Sigmoid colon (tissue), 7 donors: ENCODE results near the gene CCDC122. TPM values are rescaled to one million over a fixed set of nuclear protein-coding genes. Genes with fewer than 3 reads are reported as not detected.

Source experiments
- DNase-seq: peaks from one replicate; pipeline ENCODE4 v3.0.0-alpha.2; 2019
- H3K27ac ChIP-seq, 4 donors: fragments of 200-600 bp; sonication (generic); one replicate each; pipeline ENCODE4 v1.5.1; 2016 to 2019; ENCODE audit warnings: mild to moderate bottlenecking in 1 of 4
- H3K27me3 ChIP-seq, 3 donors: fragments of 200-600 bp; sonication (generic); one replicate each; pipeline ENCODE4 v1.5.1; 2019; ENCODE audit warnings: mild to moderate bottlenecking in 1 of 3
- H3K36me3 ChIP-seq, 4 donors: fragments of 200-600 bp; sonication (generic); one replicate each; pipeline ENCODE4 v1.5.1; 2016 to 2019
- H3K4me1 ChIP-seq, 4 donors: fragments of 200-600 bp; sonication (generic); one replicate each; pipeline ENCODE4 v1.5.1; 2017 to 2019
- H3K4me3 ChIP-seq, 4 donors: fragments of 200-600 bp; sonication (generic); one replicate each; pipeline ENCODE4 v1.5.1; 2017 to 2019; ENCODE audit warnings: mild to moderate bottlenecking in 2 of 4, moderate library complexity in 1 of 4
- H3K9me3 ChIP-seq, 4 donors: fragments of 200-600 bp in 3 of 4; sonication (generic) in 3 of 4; one replicate each; pipeline versions ENCODE4 v1.5.1 to v1.6.1; 2013 to 2019
- CTCF ChIP-seq, 4 experiments: fragments of 450-650 bp in 3 of 4; fragments of 200-600 bp in 1 of 4; IDR thresholded peaks; one replicate each; pipeline ENCODE4 v1.5.1; 2016 to 2019; ENCODE audit warnings: antibody characterized with exemption in 4 of 4, mild to moderate bottlenecking in 3 of 4, moderate library complexity in 2 of 4
- EP300 ChIP-seq, 4 donors: sonication (generic); formaldehyde crosslinking; IDR thresholded peaks; one replicate each; pipeline ENCODE4 v1.6.1; 2017; ENCODE audit warnings: antibody characterized with exemption in 4 of 4
- POLR2A ChIP-seq, 2 donors: fragments of 450-650 bp; IDR thresholded peaks; one replicate each; pipeline ENCODE4 v1.6.1; 2016; ENCODE audit warnings: antibody characterized with exemption in 2 of 2, mild to moderate bottlenecking in 2 of 2, moderate library complexity in 2 of 2
- POLR2AphosphoS5 ChIP-seq, 4 donors: sonication (generic); formaldehyde crosslinking; IDR thresholded peaks; one replicate each; pipeline ENCODE4 v1.6.1; 2017; ENCODE audit warnings: antibody characterized with exemption in 4 of 4
- WGBS, 2 donors: extraction: QIAGEN DNeasy Blood & Tissue Kit; methylation state at CpG; one replicate each; pipeline ENCODE4 v1.1.7; 2013; 5-methylcytosine and 5-hydroxymethylcytosine counted together
- intact Hi-C: fragments of 100-400 bp; cut with DNase I; formaldehyde crosslinking; loops from one replicate; pipeline ENCODE4 v1.15.1; 2023
- polyA plus RNA-seq, 3 donors: library from polyadenylated mRNA; stranded (reverse); fragments of 200-250 nt; gene quantifications; one replicate each; pipeline ENCODE4 v1.2.3, GENCODE V29; 2013
- total RNA-seq, 4 donors: library from RNA; depleted of rRNA; stranded (reverse); fragments of >200 nt; gene quantifications; one replicate each; pipeline ENCODE4 v1.1.0, GENCODE V29; 2016
- donor health status: healthy with polysubstance abuse.
- donor health status: Bipolar disorder and iron deficiency.
- donor health status: healthy.

Gene CCDC122
- total and polyA plus RNA-seq, 7 donors = 1.2 to 7.4 (median 3.7) TPM

- TF ChIP-seq POLR2A (IDR thresholded peaks at IDR 0.05) (no peak), POLR2AphosphoS5 (IDR thresholded peaks at IDR 0.05) (no peak), CTCF (IDR thresholded peaks at IDR 0.05) (no peak), EP300 (IDR thresholded peaks at IDR 0.05) (no peak)
Measured at GRCh38 chr13:43916828-43917227, 37.3 kb upstream of the CCDC122 start.

DNA sequence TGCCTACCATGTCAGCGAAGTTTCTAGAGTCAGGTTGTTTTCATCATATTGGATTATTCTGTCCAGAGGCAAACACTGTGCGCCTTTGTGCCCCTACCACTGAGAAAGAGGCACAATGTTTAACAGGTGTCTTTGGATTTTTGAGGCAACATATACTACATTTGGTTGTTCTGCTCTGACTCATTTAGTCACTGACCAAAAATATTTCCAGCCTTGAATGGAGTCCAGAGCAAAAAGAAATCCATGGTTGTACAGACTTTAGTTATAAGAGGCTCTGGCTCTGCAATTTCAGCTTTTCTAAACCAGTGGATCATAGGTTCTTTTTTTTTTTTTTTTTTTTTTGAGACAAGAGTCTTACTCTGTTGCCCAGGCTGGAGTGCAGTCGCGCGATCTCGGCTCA is 35.9 kb upstream of the CCDC122 start:
- Histone ChIP-seq H3K4me1 (no peaks in the 10 kb centered on the region), H3K4me3 (no peak overlapping the region), H3K27me3 (no peaks in the 10 kb centered on the region), H3K27ac (no peak overlapping the region), H3K36me3 (no peaks in the 10 kb centered on the region), H3K9me3 (no peaks in the 10 kb centered on the region)
- TF ChIP-seq CTCF (IDR thresholded peaks at IDR 0.05) (no peak), POLR2AphosphoS5 (IDR thresholded peaks at IDR 0.05) (no peak), EP300 (IDR thresholded peaks at IDR 0.05) (no peak), POLR2A (IDR thresholded peaks at IDR 0.05) (no peak)
- intact Hi-C loops = no loop called here
- no peak for DNase-seq
- WGBS, 2 donors = 88 to 99% methylated on average over 6 of the region's 6 CpGs

More at GRCh38 chr13:43916828-43917227, 37.3 kb upstream of the CCDC122 start:
- H3K4me1 ChIP-seq = no peaks in the 10 kb centered on the region
- no peak overlapping the region for H3K4me3 ChIP-seq
- H3K9me3 ChIP-seq = no peaks in the 10 kb centered on the region
- H3K27ac ChIP-seq = no peak overlapping the region
- no peaks in the 10 kb centered on the region for H3K27me3 ChIP-seq
- no peak for DNase-seq
- 59 to 75% methylated on average over 2 of the region's 2 CpGs for WGBS, 2 donors
- intact Hi-C loops = no loop called here
- no peaks in the 10 kb centered on the region for H3K36me3 ChIP-seq

DNA sequence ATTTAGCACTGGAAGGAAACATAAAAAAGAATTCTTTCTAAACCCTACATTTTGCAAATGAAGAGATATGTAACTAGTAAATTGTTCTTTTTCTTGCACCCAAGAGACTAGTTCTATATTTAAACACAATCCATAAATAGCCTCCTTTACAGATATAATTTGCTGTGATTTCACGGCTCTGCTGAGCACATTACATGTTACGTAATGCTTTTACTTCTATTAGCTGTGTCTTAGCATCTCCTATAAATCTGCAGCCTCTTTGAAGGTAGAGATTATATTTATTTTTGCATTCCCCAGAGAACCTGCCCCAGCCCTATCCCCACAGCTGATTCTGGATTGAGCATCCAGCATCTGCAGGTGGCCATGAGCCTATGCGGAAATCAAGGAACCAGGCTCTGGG is 32.3 kb upstream of the CCDC122 start:
- DNase-seq = no peak
- Histone ChIP-seq H3K36me3 (no peaks in the 10 kb centered on the region), H3K4me3 (no peak overlapping the region), H3K27ac (no peak overlapping the region), H3K27me3 (no peaks in the 10 kb centered on the region), H3K4me1 (peaks cover 0 to 9% (median 4%) of the 10 kb centered on the region in 4 donors), H3K9me3 (no peaks in the 10 kb centered on the region)
- intact Hi-C loops = no loop called here
- TF ChIP-seq EP300 (IDR thresholded peaks at IDR 0.05) (no peak), CTCF (IDR thresholded peaks at IDR 0.05) (no peak), POLR2AphosphoS5 (IDR thresholded peaks at IDR 0.05) (no peak), POLR2A (IDR thresholded peaks at IDR 0.05) (no peak)
- 75 to 87% methylated on average over 3 of the region's 3 CpGs for WGBS, 2 donors

- no peak for TF ChIP-seq CTCF (IDR thresholded peaks at IDR 0.05)
- TF ChIP-seq POLR2A (IDR thresholded peaks at IDR 0.05) = no peak
- TF ChIP-seq POLR2AphosphoS5 (IDR thresholded peaks at IDR 0.05) = no peak
- TF ChIP-seq EP300 (IDR thresholded peaks at IDR 0.05) = no peak
- DNase-seq = no peak
- H3K4me1 ChIP-seq = peaks cover 0 to 9% (median 4%) of the 10 kb centered on the region in 4 donors
- no peaks in the 10 kb centered on the region for H3K9me3 ChIP-seq
- no peak overlapping the region for H3K4me3 ChIP-seq
- no peak overlapping the region for H3K27ac ChIP-seq
- intact Hi-C loops = no loop called here
- WGBS, 2 donors = 52 to 70% methylated on average over 2 of the region's 2 CpGs
- no peaks in the 10 kb centered on the region for H3K27me3 ChIP-seq
- H3K36me3 ChIP-seq = no peaks in the 10 kb centered on the region
Measured at GRCh38 chr13:43911278-43911677, 31.7 kb upstream of the CCDC122 start.

DNA sequence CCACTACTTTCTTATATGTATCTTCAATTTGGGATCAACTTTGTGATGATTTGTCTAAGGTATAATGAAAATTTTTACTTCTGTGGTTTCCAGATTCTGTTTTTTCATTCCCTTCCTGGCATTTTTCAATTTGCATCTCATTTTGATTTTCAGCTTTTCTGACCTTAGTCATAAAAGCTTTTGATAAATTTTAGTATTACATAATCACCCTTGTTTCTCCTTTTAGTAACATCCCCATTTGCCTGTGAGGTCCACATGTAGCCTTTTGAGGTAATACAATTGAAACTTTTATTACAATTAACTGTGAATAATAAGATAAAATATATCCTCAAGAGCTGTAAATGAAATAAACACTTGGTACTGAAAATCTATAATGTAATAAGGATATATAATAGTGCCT is 31.3 kb upstream of the CCDC122 start:
- intact Hi-C loops = no loop called here
- H3K4me3 ChIP-seq = no peak overlapping the region
- no peak overlapping the region for H3K27ac ChIP-seq
- H3K27me3 ChIP-seq = no peaks in the 10 kb centered on the region
- no peaks in the 10 kb centered on the region for H3K9me3 ChIP-seq
- no peak for DNase-seq
- TF ChIP-seq CTCF (IDR thresholded peaks at IDR 0.05) (no peak), POLR2A (IDR thresholded peaks at IDR 0.05) (no peak), EP300 (IDR thresholded peaks at IDR 0.05) (no peak), POLR2AphosphoS5 (IDR thresholded peaks at IDR 0.05) (no peak)
- H3K36me3 ChIP-seq = no peaks in the 10 kb centered on the region
- H3K4me1 ChIP-seq = peaks cover 0 to 9% (median 4%) of the 10 kb centered on the region in 4 donors
